GM18502 (cell line): ENCODE measurements around the gene PDE1C.
A peak's percentile ranks its signal among the peaks of the same experiment; 100 is the strongest.

Experiments
- ATAC-seq: cut with Tn5 transposase; IDR thresholded peaks from one replicate; pipeline ENCODE4 v1.9.1; 2021; ENCODE audit warnings: mild to moderate bottlenecking; ENCODE audit not compliant: unreplicated experiment, poor library complexity

PDE1C gene

GRCh38 chr7:31794851-31795344 lies 275.3 kb downstream of the PDE1C start:
- no peak for ATAC-seq

DNA sequence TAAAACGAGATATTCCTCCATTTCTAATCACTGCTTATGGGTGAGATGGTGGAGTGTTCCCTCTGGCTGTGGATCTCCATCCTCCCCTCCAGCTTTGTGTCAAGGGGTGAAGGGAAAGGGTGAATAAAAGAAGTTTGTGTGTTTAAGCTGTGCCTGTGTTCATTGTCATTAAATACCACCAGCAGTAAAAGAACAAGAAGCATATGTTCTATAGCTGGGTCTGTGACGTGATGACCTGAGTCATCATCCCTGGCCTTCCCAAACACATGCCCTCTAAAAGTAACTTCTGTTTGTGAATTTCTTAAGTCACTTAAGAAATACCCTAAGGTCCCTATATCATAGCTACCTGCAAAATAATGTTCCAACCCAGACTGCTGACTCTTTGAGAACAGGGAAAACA lies 278.3 kb downstream of the PDE1C start:
- no peak for ATAC-seq

GRCh38 chr7:31788883-31789680 lies 281.1 kb downstream of the PDE1C start:
- ATAC-seq: no peak

DNA sequence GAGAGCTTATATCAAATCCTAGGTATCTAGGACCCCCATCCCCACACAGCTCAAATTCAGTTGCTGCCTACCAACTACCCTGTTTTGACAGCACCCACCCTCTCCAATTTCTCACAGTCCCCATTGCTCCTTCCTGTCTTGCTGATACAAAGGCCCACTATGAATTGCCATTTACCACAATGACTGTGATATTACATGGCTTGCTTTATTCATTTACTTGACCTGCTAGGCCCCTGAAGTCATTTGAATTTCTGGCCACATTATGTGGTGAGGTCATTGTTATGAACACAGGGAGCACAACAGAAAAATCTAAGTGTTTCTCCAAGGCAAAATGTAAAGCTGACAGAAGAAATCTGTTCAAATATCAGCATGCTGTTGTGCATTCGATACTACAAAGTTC lies 281.8 kb downstream of the PDE1C start:
- ATAC-seq: peak; percentile 65

DNA sequence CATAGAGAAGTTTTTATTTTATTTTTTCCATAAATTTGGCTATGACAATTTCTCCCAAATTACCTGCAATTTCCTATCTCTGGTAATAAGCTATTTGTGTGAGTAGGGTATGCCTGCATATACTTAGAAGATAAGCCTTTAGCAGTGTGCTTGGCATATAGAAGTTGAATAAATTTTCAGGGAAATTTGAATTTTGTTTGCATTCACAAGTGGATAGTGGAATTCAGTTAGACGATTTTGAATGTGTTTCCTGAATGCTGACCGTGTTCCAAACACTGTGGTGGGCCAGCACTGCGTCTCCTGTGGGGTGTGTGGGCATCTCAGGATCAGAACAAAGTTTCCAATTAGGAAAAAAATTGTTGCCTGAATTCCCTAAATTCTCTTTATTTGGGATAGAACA lies 283.9 kb downstream of the PDE1C start:
- no peak for ATAC-seq

DNA sequence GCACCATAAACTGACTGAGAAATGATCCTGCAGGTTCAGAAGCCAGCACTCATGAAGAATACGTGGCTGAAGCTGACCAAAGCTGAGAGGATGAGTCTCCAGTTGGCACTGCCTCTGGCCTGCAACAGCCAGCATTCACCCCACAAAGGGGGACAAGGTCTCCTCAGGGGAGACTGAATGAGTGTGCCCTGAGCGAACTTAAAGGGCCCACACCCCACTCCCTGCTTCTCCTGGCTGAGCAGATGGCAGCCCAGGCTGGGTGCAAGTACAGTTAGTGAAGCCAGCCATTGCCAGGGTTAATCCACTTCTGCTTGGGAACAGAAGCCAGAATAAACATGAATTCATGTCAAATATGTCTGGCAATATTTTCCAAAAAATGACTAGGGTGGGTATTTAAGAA lies 285.1 kb downstream of the PDE1C start:
- no peak for ATAC-seq

- no peak for ATAC-seq
Observed at GRCh38 chr7:31783221-31783620, 287.0 kb downstream of the PDE1C start.

DNA sequence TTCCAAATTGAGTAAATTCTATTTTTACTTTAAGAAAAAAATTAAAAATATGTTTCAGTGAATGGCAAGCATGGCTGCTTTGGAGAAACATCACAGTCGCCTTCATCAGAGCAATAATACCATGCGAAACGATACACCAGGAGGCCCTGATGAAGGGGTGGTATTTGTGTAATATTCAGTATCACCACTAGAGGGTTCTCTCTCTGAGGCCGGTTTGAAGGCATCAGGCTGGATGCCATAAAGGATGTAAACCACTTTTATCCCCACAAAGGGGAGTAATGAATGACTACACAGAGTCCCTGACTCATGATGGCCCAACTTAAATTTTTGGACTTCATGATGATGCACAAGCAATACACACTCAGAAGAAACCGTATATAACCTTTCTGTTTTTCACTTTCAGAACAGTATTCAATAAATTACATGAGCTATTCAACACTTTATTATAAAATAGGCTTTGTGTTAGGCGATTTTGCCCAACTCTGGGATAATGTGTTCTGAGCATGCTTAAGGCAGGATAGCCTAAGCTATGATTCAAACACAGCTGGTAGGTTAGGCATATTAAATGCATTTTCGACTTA lies 287.7 kb downstream of the PDE1C start:
- ATAC-seq: peak; percentile 92

GRCh38 chr7:31778296-31778695 lies 291.9 kb downstream of the PDE1C start:
- no peak for ATAC-seq

DNA sequence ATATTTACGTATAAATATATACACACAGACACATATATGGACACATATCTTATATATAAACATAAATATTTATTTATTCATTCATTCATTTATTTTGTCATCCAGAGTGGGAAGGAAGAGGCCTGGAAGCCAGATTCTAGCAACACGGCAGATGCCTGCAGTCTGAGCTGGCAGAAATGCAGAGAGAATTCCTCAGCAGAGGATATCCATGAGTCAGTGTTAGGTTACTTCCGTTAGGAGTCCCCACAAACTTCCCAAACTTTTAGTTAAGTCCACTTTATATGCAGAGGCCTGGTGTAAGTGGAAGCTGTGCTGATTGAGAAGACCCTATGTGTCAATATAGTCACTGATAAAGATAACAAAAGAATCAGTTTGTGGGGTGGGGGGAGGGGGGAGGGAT lies 293.6 kb downstream of the PDE1C start:
- ATAC-seq: no peak

DNA sequence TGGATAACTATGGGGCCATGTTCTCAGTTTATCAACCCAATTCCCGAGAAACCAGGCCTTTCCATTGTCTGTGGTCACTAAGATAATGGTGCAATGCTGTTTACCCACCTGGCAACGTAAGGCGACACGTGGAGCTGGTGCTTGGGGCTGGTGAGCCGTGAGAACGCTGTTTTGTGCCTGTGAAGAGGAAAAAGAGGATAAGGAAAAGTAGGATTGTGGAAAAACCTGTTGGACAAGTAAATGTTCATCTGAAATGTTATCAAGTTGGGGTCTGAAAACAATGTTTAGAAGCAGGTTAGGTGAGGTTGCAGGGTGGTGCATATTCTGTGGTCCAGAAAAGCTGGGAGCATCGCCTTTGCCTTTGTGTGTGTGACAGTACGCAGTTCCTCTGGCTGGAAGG lies 294.7 kb downstream of the PDE1C start:
- ATAC-seq: no peak

DNA sequence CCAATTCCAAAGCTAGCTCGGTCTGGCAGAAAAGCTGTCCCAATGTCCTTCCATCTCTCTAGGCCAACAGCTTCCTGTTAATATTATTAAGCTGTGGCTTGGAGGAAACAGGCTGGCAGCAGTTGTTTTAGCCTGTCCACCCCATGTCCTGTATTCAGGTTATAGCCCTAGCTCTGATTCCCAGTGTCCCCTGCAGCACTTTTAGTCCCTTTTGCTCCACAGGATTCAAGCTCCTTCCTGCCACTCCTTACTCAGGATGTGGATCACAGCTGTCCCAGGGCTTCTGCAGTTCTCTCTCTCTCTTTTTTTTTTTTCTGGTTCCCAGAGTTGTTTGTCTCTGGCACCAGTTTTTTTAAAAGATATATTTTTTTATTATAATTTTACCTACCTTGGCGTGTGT lies 298.0 kb downstream of the PDE1C start:
- ATAC-seq: no peak

DNA sequence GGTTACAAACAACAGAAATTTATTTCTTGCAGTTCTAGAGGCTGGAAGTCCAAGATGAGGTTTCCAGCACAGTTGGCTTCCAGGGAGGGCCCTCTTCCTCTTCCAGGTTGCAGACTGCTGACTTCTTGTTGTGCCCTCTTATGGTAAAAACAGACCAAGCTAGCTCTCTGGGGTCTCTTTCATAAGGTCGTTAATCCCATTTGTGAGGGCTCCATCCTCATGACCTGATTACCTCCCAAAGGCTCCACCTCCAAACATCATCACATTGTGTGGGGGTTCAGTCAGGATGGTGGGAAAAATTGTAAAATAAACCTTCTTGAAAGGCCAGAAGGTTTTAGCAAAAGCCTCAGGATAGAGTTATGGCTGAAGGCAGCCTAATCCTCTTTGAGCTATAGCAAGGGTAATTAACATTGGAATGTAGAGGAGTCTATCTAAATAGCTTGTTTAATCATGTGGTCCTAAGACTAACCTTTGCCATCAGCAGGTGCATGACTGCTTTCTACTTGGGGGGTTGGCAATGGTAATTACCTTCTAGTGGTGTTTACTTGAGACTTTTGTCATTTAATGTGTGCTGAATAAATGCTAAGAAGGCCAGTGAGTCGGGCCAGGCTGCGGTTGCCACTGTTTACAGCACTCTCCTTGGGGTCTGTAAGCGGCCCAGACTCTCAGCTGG lies 302.4 kb downstream of the PDE1C start:
- no peak for ATAC-seq

DNA sequence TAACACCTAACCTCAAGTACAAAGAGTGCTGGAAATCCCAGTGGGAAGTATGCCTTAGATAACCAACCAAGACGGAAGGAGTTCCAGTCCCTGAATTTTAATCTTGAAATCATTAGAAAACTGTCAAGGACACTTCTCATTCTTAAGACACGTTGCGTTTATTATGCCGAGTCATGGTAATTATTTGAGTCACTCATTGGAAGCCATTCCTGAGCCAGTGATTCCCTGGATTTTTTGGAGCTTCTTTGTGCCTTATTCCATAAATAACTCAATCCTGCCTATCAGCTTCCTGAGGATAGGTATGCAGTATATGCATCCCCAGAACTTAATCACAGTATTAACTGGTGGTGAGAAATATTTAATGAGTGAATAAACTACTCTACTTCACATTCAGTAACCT lies 305.7 kb downstream of the PDE1C start:
- no peak for ATAC-seq

DNA sequence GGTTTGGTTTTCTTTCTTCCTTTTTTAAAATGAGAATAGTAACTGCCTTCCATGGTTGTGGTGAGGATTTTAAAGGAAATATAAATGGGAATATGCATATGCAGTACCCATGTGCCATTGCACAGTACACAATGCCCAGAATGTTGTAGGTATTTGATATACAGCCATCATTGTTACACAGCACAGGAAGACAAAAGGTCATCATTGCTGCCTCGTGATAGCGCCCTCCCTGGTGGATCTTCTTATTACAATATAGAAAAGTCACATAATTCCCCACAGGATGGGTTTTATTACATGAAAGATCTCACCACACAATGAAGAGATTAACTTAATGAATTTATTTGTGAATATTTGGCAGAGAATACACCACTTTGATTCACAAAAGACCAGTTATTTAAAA lies 306.7 kb downstream of the PDE1C start:
- ATAC-seq: no peak

DNA sequence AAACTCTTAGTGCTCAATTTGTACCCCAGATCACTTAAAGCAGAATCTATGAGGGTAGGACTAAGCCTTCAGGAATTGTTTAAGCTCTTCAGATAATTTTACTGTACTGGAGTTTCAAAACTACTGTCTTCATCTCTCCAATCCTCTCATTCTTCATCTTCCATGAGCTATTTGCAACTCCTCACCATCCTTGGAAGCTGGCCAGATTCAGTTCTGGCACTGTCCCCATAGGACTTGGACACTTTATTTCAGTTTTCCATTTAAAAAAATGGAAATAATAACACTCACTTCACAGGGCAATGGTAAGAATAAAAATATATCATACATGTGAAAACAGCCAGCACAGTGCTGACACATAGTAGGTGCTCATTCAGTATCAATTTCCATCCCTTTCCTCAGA lies 308.6 kb downstream of the PDE1C start:
- no peak for ATAC-seq

- no peak for ATAC-seq
Observed at GRCh38 chr7:31758755-31759154, 311.5 kb downstream of the PDE1C start.

DNA sequence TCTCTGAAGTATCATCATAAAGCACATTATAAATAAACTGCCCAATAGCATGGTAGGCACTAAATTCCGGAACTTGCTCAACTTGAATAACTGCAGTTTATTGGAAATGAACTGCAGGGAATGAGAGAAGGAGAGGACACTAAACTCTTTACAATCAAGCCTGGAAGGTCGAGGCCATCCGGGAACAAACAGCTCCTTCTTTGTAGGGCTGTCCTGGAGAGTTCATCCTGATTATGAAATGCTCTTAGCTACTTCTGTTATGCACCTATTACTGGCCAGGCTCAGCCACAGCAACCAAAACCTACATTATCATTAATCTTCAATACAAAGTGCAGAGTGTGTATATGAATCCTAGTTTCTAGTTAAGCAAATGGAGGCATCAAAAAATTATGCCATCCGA lies 318.5 kb downstream of the PDE1C start:
- no peak for ATAC-seq

- ATAC-seq: no peak
Observed at GRCh38 chr7:31748084-31748483, 322.1 kb downstream of the PDE1C start.

- no peak for ATAC-seq
Observed at GRCh38 chr7:31747553-31747952, 322.7 kb downstream of the PDE1C start.

- peak; percentile 87 for ATAC-seq
Observed at GRCh38 chr7:31744294-31744874, 325.8 kb downstream of the PDE1C start.
